HEK293T (cell line): ENCODE data around the gene APOL3.
"Not testable (repeated sequence)": the region's sequence is repeated elsewhere in the genome, so short reads cannot be mapped to it uniquely, and the experiment has no call there.

Experiments used
- CTCF ChIA-PET: fragments of 350-600 bp; formaldehyde crosslinking; extraction: SDS; loops from one replicate; lab custom pipeline; 2021; ENCODE audit warnings: antibody characterized with exemption, inconsistent platforms; lab: Yijun Ruan, JAX
- POLR2A ChIA-PET: fragments of 350-600 bp; formaldehyde crosslinking; extraction: SDS; loops from one replicate; lab custom pipeline; 2020; ENCODE audit warnings: antibody characterized with exemption, inconsistent platforms; lab: Yijun Ruan, JAX
- DNase-seq: peaks from one replicate; pipeline ENCODE4 v3.0.0; 2012; ENCODE audit warnings: mixed read lengths; ENCODE audit errors: extremely low spot score
- ARNT ChIP-seq: fragments of 450-650 bp; IDR thresholded peaks from 2 replicates; pipeline ENCODE4 v1.6.1; 2017; ENCODE audit warnings: mild to moderate bottlenecking
- BHLHE40 ChIP-seq: fragments of 450-650 bp; IDR thresholded peaks from 2 replicates; pipeline ENCODE4 v1.6.1; 2016; ENCODE audit warnings: mild to moderate bottlenecking, moderate library complexity, borderline replicate concordance
- CTBP1 ChIP-seq: fragments of 450-650 bp; IDR thresholded peaks from 2 replicates; pipeline ENCODE4 v1.6.1; 2016; ENCODE audit warnings: borderline replicate concordance
- ELF4 ChIP-seq: fragments of 450-650 bp; IDR thresholded peaks from 2 replicates; pipeline ENCODE4 v1.6.1; 2017; ENCODE audit warnings: antibody characterized with exemption
- FOXA1 ChIP-seq: fragments of 450-650 bp; IDR thresholded peaks from 2 replicates; pipeline ENCODE4 v1.6.1; 2016; ENCODE audit warnings: mild to moderate bottlenecking
- FOXK2 ChIP-seq: fragments of 450-650 bp; IDR thresholded peaks from 2 replicates; pipeline ENCODE4 v1.6.1; 2016; ENCODE audit warnings: mild to moderate bottlenecking
- FOXM1 ChIP-seq: fragments of 450-650 bp; IDR thresholded peaks from 2 replicates; pipeline ENCODE4 v1.6.1; 2017; ENCODE audit warnings: mild to moderate bottlenecking, borderline replicate concordance
- HDGF ChIP-seq: fragments of 450-650 bp; IDR thresholded peaks from 2 replicates; pipeline ENCODE4 v1.6.1; 2017; ENCODE audit warnings: antibody characterized with exemption, borderline replicate concordance
- L3MBTL2 ChIP-seq: fragments of 450-650 bp; conservative IDR thresholded peaks from 2 replicates; pipeline ENCODE4 v1.6.1; 2016; ENCODE audit warnings: mild to moderate bottlenecking
- LEF1 ChIP-seq: fragments of 450-650 bp; IDR thresholded peaks from 2 replicates; pipeline ENCODE4 v1.6.1; 2017; ENCODE audit warnings: mild to moderate bottlenecking, borderline replicate concordance
- NFRKB ChIP-seq: fragments of 450-650 bp; IDR thresholded peaks from 2 replicates; pipeline ENCODE4 v1.6.1; 2016; ENCODE audit warnings: mild to moderate bottlenecking, moderate library complexity
- SP1 ChIP-seq: fragments of 450-650 bp; IDR thresholded peaks from 2 replicates; pipeline ENCODE4 v1.6.1; 2017
- SUZ12 ChIP-seq: fragments of 450-650 bp; IDR thresholded peaks from 2 replicates; pipeline ENCODE4 v1.6.1; 2016; ENCODE audit warnings: mild to moderate bottlenecking
- TARDBP ChIP-seq: fragments of 450-650 bp; IDR thresholded peaks from 2 replicates; pipeline ENCODE4 v1.6.1; 2016
- ZNF384 ChIP-seq: fragments of 450-650 bp; IDR thresholded peaks from 2 replicates; pipeline ENCODE4 v1.6.1; 2016
- TF ChIP-seq, protein P1 (sequence below): fragments of 450-650 bp; IDR thresholded peaks from 2 replicates; pipeline ENCODE4 v1.6.1; 2016

The APOL3 gene, protein sequence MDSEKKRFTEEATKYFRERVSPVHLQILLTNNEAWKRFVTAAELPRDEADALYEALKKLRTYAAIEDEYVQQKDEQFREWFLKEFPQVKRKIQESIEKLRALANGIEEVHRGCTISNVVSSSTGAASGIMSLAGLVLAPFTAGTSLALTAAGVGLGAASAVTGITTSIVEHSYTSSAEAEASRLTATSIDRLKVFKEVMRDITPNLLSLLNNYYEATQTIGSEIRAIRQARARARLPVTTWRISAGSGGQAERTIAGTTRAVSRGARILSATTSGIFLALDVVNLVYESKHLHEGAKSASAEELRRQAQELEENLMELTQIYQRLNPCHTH

DNA sequence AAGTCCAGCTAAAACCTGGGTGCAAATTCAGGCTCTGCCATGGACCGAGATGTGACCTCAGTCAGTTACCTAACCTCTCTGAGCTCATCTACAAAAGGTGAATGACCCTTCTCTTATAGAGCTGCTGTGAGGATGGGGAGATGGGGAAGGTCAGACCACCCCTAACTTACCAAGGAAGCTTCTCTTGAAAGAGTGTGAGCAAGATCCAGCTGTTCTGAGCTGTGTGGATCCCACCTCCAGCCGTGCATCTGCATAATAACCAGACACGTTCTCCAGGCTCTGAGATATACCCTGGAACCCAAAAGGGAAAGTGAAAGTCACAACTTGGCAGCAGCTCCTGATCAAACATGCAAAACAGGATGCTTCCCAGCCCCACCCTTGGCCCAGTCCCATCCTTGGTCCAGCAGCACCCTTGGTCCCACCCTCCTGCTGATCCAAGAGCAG is at the start of gene APOL3:
APOL3 (minus strand) TSS at position 257 of the 444 bp plus-strand sequence. CDS start 11,700 bp downstream, outside the sequence.
- TF ChIP-seq NFRKB (no peak), FOXM1 (no peak), FOXA1 (no peak), ZNF384 (no peak), SUZ12 (no peak), FOXK2 (no peak), ELF4 (no peak)
- TF ChIP-seq, protein P1, sequence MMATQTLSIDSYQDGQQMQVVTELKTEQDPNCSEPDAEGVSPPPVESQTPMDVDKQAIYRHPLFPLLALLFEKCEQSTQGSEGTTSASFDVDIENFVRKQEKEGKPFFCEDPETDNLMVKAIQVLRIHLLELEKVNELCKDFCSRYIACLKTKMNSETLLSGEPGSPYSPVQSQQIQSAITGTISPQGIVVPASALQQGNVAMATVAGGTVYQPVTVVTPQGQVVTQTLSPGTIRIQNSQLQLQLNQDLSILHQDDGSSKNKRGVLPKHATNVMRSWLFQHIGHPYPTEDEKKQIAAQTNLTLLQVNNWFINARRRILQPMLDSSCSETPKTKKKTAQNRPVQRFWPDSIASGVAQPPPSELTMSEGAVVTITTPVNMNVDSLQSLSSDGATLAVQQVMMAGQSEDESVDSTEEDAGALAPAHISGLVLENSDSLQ = no peak
- ChIA-PET CTCF (interaction anchor here (0.6 kb wide), 1 partner anchor 282 kb away, joined by 3 read pairs; no protein-coding TSS in a partner anchor), POLR2A (no interaction called here)
- no peak for DNase-seq

DNA sequence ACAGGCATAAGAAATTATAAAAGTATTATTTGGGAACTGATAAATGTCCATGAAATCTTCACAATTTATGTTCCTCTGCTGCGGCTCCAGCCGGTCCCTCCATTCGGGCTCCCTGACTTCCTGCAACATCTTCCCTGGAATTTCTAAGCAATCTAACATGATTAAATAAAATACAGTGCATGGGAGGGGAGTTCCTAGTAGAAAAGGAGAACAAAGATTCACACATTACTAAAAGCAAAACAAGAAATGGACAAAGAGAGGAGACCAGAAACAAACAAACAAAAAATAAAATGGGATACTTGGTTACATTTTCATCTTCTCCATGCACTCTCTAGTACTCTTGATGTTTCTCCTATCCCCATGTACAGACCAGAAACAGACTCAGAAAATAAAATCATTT is 49.7 kb upstream of the APOL3 start:
- POLR2A ChIA-PET = interaction anchor here (0.7 kb wide), 1 partner anchor 29 kb away, joined by 3 read pairs; the partner anchor contains the start of gene APOL2
- no peak for DNase-seq
- TF ChIP-seq ELF4 (no peak), L3MBTL2 (no peak), FOXK2 (no peak), NFRKB (no peak), ARNT (no peak), HDGF (no peak), LEF1 (no peak), TARDBP (no peak), ZNF384 (no peak)
- CTCF ChIA-PET = no interaction called here

DNA sequence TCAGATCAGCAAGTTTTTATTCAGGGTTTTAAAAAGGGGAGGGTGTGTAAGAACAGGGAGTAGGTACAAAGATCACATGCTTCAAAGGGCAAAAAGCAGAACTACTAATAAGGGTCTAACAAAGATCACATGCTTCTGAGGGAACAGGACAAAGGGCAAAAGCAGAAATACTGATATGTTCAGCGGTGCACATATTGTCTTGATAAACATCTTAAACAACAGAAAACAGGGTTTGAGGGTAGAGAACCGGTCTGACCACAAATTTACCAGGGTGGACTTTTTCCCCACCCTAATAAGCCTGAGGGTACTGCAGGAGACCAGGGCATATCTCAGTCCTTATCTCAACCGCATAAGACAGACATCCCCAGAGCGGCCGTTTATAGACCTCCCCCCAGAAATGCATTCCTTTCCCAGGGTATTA is 48.9 kb upstream of the APOL3 start:
- DNase-seq, CTCF ChIA-PET: not testable (repeated sequence)
- POLR2A ChIA-PET = interaction anchor here (0.7 kb wide), 1 partner anchor 30 kb away, joined by 3 read pairs; the partner anchor contains the start of gene APOL2

DNA sequence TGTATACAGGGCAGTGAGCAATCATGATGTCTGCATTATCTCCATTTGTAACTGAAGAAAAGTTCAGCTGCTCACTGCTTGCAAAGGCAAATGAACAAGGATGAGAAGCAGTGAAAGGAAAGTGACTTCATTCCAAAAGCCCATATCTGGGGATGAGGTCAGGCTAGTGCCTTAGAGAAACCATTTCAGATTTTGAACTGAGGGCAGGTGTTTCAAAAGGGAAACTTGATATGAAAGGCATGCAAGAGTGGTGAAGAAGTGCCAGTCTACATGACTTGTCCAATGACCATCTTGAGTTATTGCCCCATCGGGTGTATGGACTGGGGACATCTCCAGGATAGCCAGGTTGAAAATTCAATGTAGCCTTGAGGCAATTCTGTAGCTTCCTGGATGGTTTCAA is 48.4 kb upstream of the APOL3 start:
- ChIA-PET CTCF (no interaction called here), POLR2A (no interaction called here)
- DNase-seq = no peak
- TF ChIP-seq FOXK2 (no peak), TARDBP (no peak), ZNF384 (no peak), FOXA1 (no peak), HDGF (no peak), L3MBTL2 (no peak), ELF4 (no peak), NFRKB (no peak), LEF1 (no peak), SP1 (no peak), BHLHE40 (no peak), SUZ12 (no peak), CTBP1 (no peak), FOXM1 (no peak)
- TF ChIP-seq, protein P1 = no peak

DNA sequence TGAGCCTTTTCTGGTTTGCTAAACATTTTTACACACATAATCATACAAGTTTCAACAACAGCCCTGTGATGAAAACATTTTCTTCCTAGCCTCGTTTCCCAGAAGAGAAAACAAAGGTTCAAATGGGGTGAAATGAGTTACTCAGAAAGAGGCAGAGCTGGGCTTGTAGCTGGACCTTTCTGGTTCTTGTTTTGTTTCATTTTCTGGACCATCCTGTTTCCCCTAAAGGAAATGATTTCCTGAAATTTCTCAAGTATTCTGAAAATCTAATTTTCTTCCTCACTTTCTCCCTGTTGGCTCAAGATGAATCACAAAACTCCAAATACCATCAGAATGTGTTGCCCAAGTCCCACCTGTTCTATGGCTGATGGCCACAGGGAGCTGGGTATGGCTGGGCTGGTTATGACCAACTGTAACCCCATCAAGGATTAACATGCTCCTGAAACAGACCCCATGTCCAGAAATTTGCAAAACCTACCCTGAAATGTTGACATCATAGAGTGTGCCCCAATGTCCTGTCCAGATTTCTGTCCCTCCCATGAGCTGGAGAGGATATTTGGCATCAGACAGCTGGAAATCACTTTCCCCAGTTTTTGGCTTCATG is 47.7 kb upstream of the APOL3 start:
- POLR2A ChIA-PET = no interaction called here
- CTCF ChIA-PET = no interaction called here

DNA sequence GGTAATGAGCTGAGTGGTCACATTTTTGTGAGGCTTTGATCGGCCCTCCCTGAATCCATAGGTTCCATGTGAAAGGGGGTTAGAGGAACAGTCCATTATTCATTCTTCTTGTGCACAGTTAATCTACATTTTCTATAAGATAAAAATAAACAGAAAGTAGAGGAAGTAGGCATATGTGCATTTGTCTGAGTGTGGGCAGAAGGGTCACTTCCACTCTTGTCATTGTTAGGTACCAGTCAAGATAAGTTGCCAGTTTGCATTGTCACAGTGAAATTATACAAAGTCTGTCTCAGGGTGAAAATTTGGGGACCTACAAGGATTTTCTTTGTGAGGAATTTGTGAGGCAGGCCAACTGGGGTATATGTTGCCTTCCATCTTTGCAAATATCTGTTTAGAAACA is 45.7 kb upstream of the APOL3 start:
- CTCF ChIA-PET = no interaction called here
- POLR2A ChIA-PET = no interaction called here

More for the DNA sequence above, 47.7 kb upstream of the APOL3 start:
- no peak for DNase-seq
- no peak for TF ChIP-seq ARNT
- no peak for TF ChIP-seq TARDBP

DNA sequence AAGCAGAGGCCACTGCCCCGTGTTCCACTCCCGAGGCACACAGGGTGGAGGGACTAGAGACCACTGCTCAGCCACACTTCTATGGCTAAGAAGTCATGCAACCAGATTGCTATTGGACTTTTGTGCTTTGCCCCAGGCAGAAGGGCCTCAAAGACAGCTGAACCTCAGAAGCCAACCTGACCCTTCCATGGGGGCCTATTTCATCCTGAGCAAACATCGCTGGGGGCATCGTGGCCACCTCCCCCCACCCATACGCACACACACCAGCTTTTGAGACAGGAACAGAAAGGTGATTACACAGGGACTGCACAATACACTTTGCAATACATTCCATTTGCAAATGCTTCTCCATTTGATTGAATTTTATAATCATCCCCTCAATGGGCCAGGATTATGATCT is 45.0 kb upstream of the APOL3 start:
- DNase-seq, CTCF ChIA-PET, POLR2A ChIA-PET: not testable (repeated sequence)

More for the DNA sequence above, 45.7 kb upstream of the APOL3 start:
- TF ChIP-seq SP1 = no peak
- no peak for TF ChIP-seq FOXM1
- TF ChIP-seq LEF1 = no peak
- DNase-seq = no peak

DNA sequence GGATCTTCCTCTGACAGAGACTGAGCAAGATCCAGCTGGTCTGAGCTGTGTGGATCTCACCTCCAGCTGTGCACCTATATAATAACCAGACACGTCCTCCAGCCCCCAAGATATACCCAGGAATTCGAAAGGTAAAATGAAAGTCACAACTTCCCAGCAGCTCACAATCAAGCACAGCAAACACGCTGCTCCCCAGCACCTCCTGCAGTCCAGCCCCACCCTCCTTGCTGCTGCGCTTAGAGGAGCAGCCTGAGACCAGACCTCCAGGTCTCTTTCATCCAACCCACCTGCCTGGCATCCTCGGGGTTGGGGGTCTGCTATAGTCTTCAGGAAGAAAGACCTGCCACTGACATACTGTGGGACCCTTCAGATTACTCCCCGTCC is 44.1 kb upstream of the APOL3 start:
- ChIA-PET POLR2A (no interaction called here), CTCF (no interaction called here)
- no peak for DNase-seq
- TF ChIP-seq ELF4 (no peak), FOXA1 (no peak), HDGF (no peak), ZNF384 (no peak), SUZ12 (no peak), LEF1 (no peak), TARDBP (no peak), FOXM1 (no peak), NFRKB (no peak), SP1 (no peak), L3MBTL2 (no peak), CTBP1 (no peak), ARNT (no peak), FOXK2 (no peak), BHLHE40 (no peak)
- TF ChIP-seq, protein P1 = no peak
